PC-3 (cell line): ENCODE measurements around the gene IGSF21. TPM values are rescaled to one million over a fixed set of nuclear protein-coding genes. Genes with fewer than 3 reads are reported as not detected.

Experiments used
- ATAC-seq: fragments of 200-7000 bp; cut with Tn5 transposase; 2 replicates; pipeline ENCODE4 v1.9.1; 2020; ENCODE audit warnings: mild to moderate bottlenecking, moderate library complexity
- BruUV-seq: library from RNA; stranded (reverse); fragments of 400-500 nt; replicated peaks from 2 replicates; lab custom pipeline; 2021; lab: Mats Ljungman, UMichigan
- CTCF ChIA-PET: fragments of 300-600 bp; sonication (Branson Sonifier 250); formaldehyde crosslinking; loops from one replicate; lab custom pipeline; 2022; ENCODE audit warnings: antibody characterized with exemption; lab: Charles Lee
- POLR2A ChIA-PET: fragments of 300-600 bp; sonication (Branson Sonifier 250); formaldehyde crosslinking; loops from one replicate; lab custom pipeline; 2022; ENCODE audit warnings: antibody characterized with exemption; ENCODE audit not compliant: unreplicated experiment; lab: Charles Lee
- DNase-seq: peaks from one replicate; pipeline ENCODE4 v3.0.0-alpha.2; 2015
- H2AFZ ChIP-seq: fragments of 300-600 bp; sonication (generic); 2 replicates; pipeline ENCODE4 v1.6.0; 2016; ENCODE audit warnings: antibody characterized with exemption, low read length
- H3F3A ChIP-seq: fragments of 300-600 bp; sonication (generic); one replicate; pipeline ENCODE4 v1.6.0; 2017; ENCODE audit warnings: antibody characterized with exemption, low read length, control low read depth, mild to moderate bottlenecking; ENCODE audit not compliant: unreplicated experiment
- H3K27ac ChIP-seq: fragments of 300-600 bp; sonication (generic); 2 replicates; pipeline ENCODE4 v1.5.1; 2016; ENCODE audit warnings: mild to moderate bottlenecking, low read length
- H3K27me3 ChIP-seq: fragments of 300-600 bp; sonication (generic); 2 replicates; pipeline ENCODE4 v1.6.1; 2016; ENCODE audit warnings: low read length, mixed read lengths
- H3K36me3 ChIP-seq: fragments of 300-600 bp; sonication (generic); 2 replicates; pipeline ENCODE4 v1.6.1; 2016; ENCODE audit warnings: low read depth, mixed run types, low read length, mixed read lengths
- H3K4me1 ChIP-seq: fragments of 300-600 bp; sonication (generic); 2 replicates; pipeline ENCODE4 v1.5.1; 2016; ENCODE audit warnings: low read length; ENCODE audit not compliant: insufficient read depth
- H3K4me2 ChIP-seq: fragments of 300-600 bp; sonication (generic); 2 replicates; pipeline ENCODE4 v1.6.0; 2016; ENCODE audit warnings: low read length
- H3K4me3 ChIP-seq: fragments of 300-600 bp; sonication (generic); 2 replicates; pipeline ENCODE4 v1.5.1; 2016; ENCODE audit warnings: mild to moderate bottlenecking, low read length, mixed read lengths
- H3K79me2 ChIP-seq: fragments of 300-600 bp; sonication (generic); 2 replicates; pipeline ENCODE4 v1.6.1; 2017; ENCODE audit warnings: low read length, mixed read lengths
- H3K9ac ChIP-seq: fragments of 300-600 bp; sonication (generic); 2 replicates; pipeline ENCODE4 v1.6.0; 2016; ENCODE audit warnings: mild to moderate bottlenecking, low read length
- H3K9me2 ChIP-seq: fragments of 300-600 bp; sonication (generic); replicated peaks from 2 replicates; pipeline ENCODE4 v1.6.1; 2016; ENCODE audit warnings: mixed run types, low read length, mixed read lengths
- H3K9me3 ChIP-seq: fragments of 300-600 bp; sonication (generic); 2 replicates; pipeline ENCODE4 v1.6.1; 2016; ENCODE audit warnings: low read length, mixed read lengths
- H4K20me1 ChIP-seq: fragments of 300-600 bp; sonication (generic); 2 replicates; pipeline ENCODE4 v1.6.1; 2016; ENCODE audit warnings: low read length, mixed read lengths
- CTCF ChIP-seq: fragments of 300-600 bp; sonication (generic); conservative IDR thresholded peaks from 2 replicates; pipeline ENCODE4 v1.5.1; 2017; ENCODE audit warnings: antibody characterized with exemption, low read depth, mild to moderate bottlenecking, low read length
- EZH2 ChIP-seq: fragments of 300-600 bp; sonication (generic); IDR thresholded peaks from one replicate; pipeline ENCODE4 v1.6.1; 2017; ENCODE audit warnings: antibody characterized with exemption, mild to moderate bottlenecking, low read length; ENCODE audit not compliant: unreplicated experiment
- EZH2phosphoT487 ChIP-seq: fragments of 300-600 bp; sonication (generic); IDR thresholded peaks from 2 replicates; pipeline ENCODE4 v1.6.1; 2018; ENCODE audit warnings: mild to moderate bottlenecking, antibody characterized with exemption, low read length, borderline replicate concordance
- intact Hi-C: fragments of 100-400 bp; cut with micrococcal nuclease; formaldehyde crosslinking; loops from 2 replicates; pipeline ENCODE4 v1.9.0; 2023
- total RNA-seq: library from RNA; depleted of rRNA; stranded (reverse); fragments of >200 nt; gene quantifications from 2 replicates; pipeline ENCODE4 v1.2.3, GENCODE V29; 2014

IGSF21 gene
- total RNA-seq, 1 experiment from 2014 or later = not detected

- no peak overlapping the region for H3K27ac ChIP-seq
- H3K9me3 ChIP-seq = no peaks in the 10 kb centered on the region
- TF ChIP-seq CTCF (no peak), EZH2 (no peak), EZH2phosphoT487 (no peak)
- no peak overlapping the region for H3K4me2 ChIP-seq
- ATAC-seq (no peak), DNase-seq (no peak)
- no peaks in the 10 kb centered on the region for H3K36me3 ChIP-seq
- no peaks in the 10 kb centered on the region; the same call in 1 of the 2 replicates for H3K27me3 ChIP-seq
- BruUV-seq = no TSS peak
- H3K4me1 ChIP-seq = no peaks in the 10 kb centered on the region
- intact Hi-C loops = no loop called here
- H4K20me1 ChIP-seq = no peaks in the 10 kb centered on the region
- H3K79me2 ChIP-seq = no peaks in the 10 kb centered on the region
- CTCF ChIA-PET = no interaction called here
- no peaks in the 10 kb centered on the region for H3F3A ChIP-seq
- POLR2A ChIA-PET = no interaction called here
- no peaks in the 10 kb centered on the region for H3K9me2 ChIP-seq
- H2AFZ ChIP-seq = no peak overlapping the region
- no peak overlapping the region for H3K4me3 ChIP-seq
- H3K9ac ChIP-seq = no peak overlapping the region
Measured at GRCh38 chr1:18128298-18128697, 20.7 kb downstream of the IGSF21 start.

- no peak for TF ChIP-seq EZH2
- TF ChIP-seq CTCF = no peak
- no peak for TF ChIP-seq EZH2phosphoT487
- Histone ChIP-seq H3K27ac (no peak overlapping the region), H4K20me1 (no peaks in the 10 kb centered on the region), H3K9me2 (no peaks in the 10 kb centered on the region), H3K4me2 (no peak overlapping the region), H3K79me2 (no peaks in the 10 kb centered on the region), H3K4me1 (no peaks in the 10 kb centered on the region), H3K9ac (no peak overlapping the region), H3K4me3 (no peak overlapping the region), H2AFZ (no peak overlapping the region), H3K36me3 (no peaks in the 10 kb centered on the region), H3F3A (no peaks in the 10 kb centered on the region), H3K9me3 (no peaks in the 10 kb centered on the region), H3K27me3 (peaks cover 3% of the 10 kb centered on the region; the same call in 1 of the 2 replicates)
- ChIA-PET CTCF (no interaction called here), POLR2A (no interaction called here)
- no peak for DNase-seq
- ATAC-seq = no peak
- intact Hi-C loops = no loop called here
- BruUV-seq = no TSS peak
Measured at GRCh38 chr1:18130356-18130755, 22.8 kb downstream of the IGSF21 start.

DNA sequence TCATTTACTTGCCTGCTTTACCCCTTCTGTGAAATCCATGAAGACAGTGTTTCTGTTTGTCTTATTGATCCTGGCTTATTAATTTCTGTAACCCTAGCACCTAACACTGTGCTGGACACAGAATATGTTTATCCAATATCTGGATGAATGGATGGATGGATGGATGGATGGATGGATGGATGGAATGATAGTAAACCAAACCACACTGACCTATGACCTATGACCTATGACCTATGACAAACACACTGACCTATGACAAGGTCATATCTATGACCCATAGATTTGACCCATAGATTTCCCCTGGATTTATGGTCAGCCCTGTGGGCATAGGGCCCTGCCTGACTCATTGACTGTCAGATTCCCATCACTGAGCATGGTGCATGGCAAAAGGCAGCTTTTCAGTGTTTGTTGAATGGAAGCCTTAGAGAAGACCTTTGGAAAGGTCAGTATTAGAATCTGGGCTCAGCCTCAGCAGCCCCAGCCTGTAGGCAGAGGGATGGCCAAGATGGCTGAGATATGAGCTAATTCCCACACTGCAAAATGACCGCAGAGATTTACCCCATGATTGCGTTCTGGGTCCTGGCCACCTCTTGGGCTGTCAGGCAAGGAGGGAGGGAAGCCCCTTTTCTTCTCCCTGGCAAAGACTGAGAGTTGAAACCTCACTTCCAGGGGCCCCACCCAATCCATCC is 24.6 kb downstream of the IGSF21 start:
- H3K9me2 ChIP-seq = no peaks in the 10 kb centered on the region
- POLR2A ChIA-PET = no interaction called here
- H3K36me3 ChIP-seq = no peaks in the 10 kb centered on the region
- no peak overlapping the region for H3K4me3 ChIP-seq
- H3K9ac ChIP-seq = no peak overlapping the region
- H3K79me2 ChIP-seq = no peaks in the 10 kb centered on the region
- peaks cover 3% of the 10 kb centered on the region; the same call in 1 of the 2 replicates for H3K27me3 ChIP-seq
- CTCF ChIA-PET = no interaction called here
- TF ChIP-seq EZH2 (no peak), EZH2phosphoT487 (no peak), CTCF (no peak)
- ATAC-seq = no peak
- H3K27ac ChIP-seq = no peak overlapping the region
- H3F3A ChIP-seq = no peaks in the 10 kb centered on the region
- DNase-seq = no peak
- no peaks in the 10 kb centered on the region for H3K9me3 ChIP-seq
- no peak overlapping the region for H2AFZ ChIP-seq
- no TSS peak for BruUV-seq
- no peak overlapping the region for H3K4me2 ChIP-seq
- intact Hi-C loops = no loop called here
- no peaks in the 10 kb centered on the region for H3K4me1 ChIP-seq
- H4K20me1 ChIP-seq = no peaks in the 10 kb centered on the region
